ENCODE measurements around the gene ALDH5A1.

Gene ALDH5A1

GRCh38 chr6:24583463-24584381, 89.0 kb downstream of the ALDH5A1 start (continued):
- TF ChIP-seq ZSCAN30 (tag by site-specific recombination; IDR thresholded peaks at IDR 0.05) (peak; percentile 90), ZNF416 (tag by site-specific recombination; IDR thresholded peaks at IDR 0.05) (no peak), AEBP2 (tag by site-specific recombination; IDR thresholded peaks at IDR 0.05; ENCODE audit: borderline replicate concordance) (no peak), ZNF16 (tag by site-specific recombination; IDR thresholded peaks at IDR 0.05; ENCODE audit: low read depth) (no peak; the same call in 1 of the 2 replicates), ZSCAN23 (tag by site-specific recombination; IDR thresholded peaks at IDR 0.05) (peak; percentile 80; the same call in 1 of the 2 replicates), ZNF555 (tag by site-specific recombination; conservative IDR thresholded peaks at IDR 0.05) (no peak), ZBTB21 (tag by site-specific recombination; IDR thresholded peaks at IDR 0.05) (peak; percentile 80; the same call in 1 of the 2 replicates), ZNF660 (tag by site-specific recombination; IDR thresholded peaks at IDR 0.05) (peak; percentile 92), ZNF354C (tag by site-specific recombination; IDR thresholded peaks at IDR 0.05; ENCODE audit: borderline replicate concordance, low read depth) (no peak), ZNF518A (tag by site-specific recombination; conservative IDR thresholded peaks at IDR 0.05; ENCODE audit: low read depth) (peak; percentile 39; the same call in 1 of the 2 replicates), ZNF202 (tag by site-specific recombination; IDR thresholded peaks at IDR 0.05; ENCODE audit: borderline replicate concordance) (no peak), ZNF701 (tag by site-specific recombination; IDR thresholded peaks at IDR 0.05) (no peak), ZNF747 (tag by site-specific recombination; IDR thresholded peaks at IDR 0.05) (no peak), ZNF433 (tag by site-specific recombination; IDR thresholded peaks at IDR 0.05; ENCODE audit: low read depth) (no peak), ZNF768 (tag by site-specific recombination; IDR thresholded peaks at IDR 0.05) (no peak), YY2 (tag by site-specific recombination; IDR thresholded peaks at IDR 0.05) (no peak), CTCF (tag by site-specific recombination; IDR thresholded peaks at IDR 0.05) (peak; percentile 55; the same call in 1 of the 2 replicates), ZNF513 (tag by site-specific recombination; IDR thresholded peaks at IDR 0.05) (no peak), EGR2 (tag by site-specific recombination; IDR thresholded peaks at IDR 0.05; ENCODE audit: low read depth) (no peak), GLIS1 (tag by site-specific recombination; IDR thresholded peaks at IDR 0.05) (peak; percentile 36; the same call in 1 of the 2 replicates), HOXC10 (CRISPR knock-in tag; IDR thresholded peaks at IDR 0.05) (no peak), SCRT1 (tag by site-specific recombination; IDR thresholded peaks at IDR 0.05; ENCODE audit: borderline replicate concordance) (peak; percentile 57; the same call in 1 of the 2 replicates), KLF7 (tag by site-specific recombination; IDR thresholded peaks at IDR 0.05; ENCODE audit: borderline replicate concordance) (peak; percentile 65; the same call in 1 of the 2 replicates), ZNF398 (tag by site-specific recombination; IDR thresholded peaks at IDR 0.05) (peak; percentile 67), ZNF621 (tag by site-specific recombination; IDR thresholded peaks at IDR 0.05) (no peak), ZNF658 (tag by site-specific recombination; IDR thresholded peaks at IDR 0.05) (no peak), SP2 (tag by site-specific recombination; IDR thresholded peaks at IDR 0.05) (no peak), ZNF473 (tag by site-specific recombination; IDR thresholded peaks at IDR 0.05) (no peak)

All from HEK293 (cell line).